GM20431 (cell line): ENCODE results near the gene GYPC.
"Not testable (repeated sequence)": the region's sequence is repeated elsewhere in the genome, so short reads cannot be mapped to it uniquely, and the experiment has no call there.

ENCODE experiments used
- in situ Hi-C: fragments of 300-500 bp; cut with MseI, MboI; formaldehyde crosslinking; loops from one replicate; pipeline ENCODE4 v1.15.0; 2020; ENCODE audit warnings: low sequenced_read_pairs; ENCODE audit not compliant: unreplicated experiment

GYPC gene

GRCh38 chr2:126655500-126656430 is at the start of gene GYPC:
TSS of gene GYPC (plus strand) at chr2:126656158. CDS start at chr2:126656264, 106 bp downstream.
- in situ Hi-C loops = no loop called here

GRCh38 chr2:126614524-126615227 is 41.3 kb upstream of the GYPC start:
- in situ Hi-C loops = no loop called here

- in situ Hi-C loops = no loop called here
Observed at GRCh38 chr2:126616606-126617069, 39.3 kb upstream of the GYPC start.

GRCh38 chr2:126620302-126620701 is 35.7 kb upstream of the GYPC start:
- in situ Hi-C loops = no loop called here

- in situ Hi-C loops = no loop called here
Observed at GRCh38 chr2:126623000-126623399, 33.0 kb upstream of the GYPC start.

GRCh38 chr2:126627643-126628042 is 28.3 kb upstream of the GYPC start:
- in situ Hi-C loops = no loop called here

GRCh38 chr2:126634273-126634861 is 21.6 kb upstream of the GYPC start:
- in situ Hi-C loops = no loop called here

- in situ Hi-C loops = no loop called here
Observed at GRCh38 chr2:126635281-126635680, 20.7 kb upstream of the GYPC start.

GRCh38 chr2:126635736-126636135 is 20.2 kb upstream of the GYPC start:
- in situ Hi-C loops = no loop called here

GRCh38 chr2:126637386-126637785 is 18.6 kb upstream of the GYPC start:
- in situ Hi-C loops = no loop called here

- in situ Hi-C loops = no loop called here
Observed at GRCh38 chr2:126638746-126639145, 17.2 kb upstream of the GYPC start.

GRCh38 chr2:126639276-126639675 is 16.7 kb upstream of the GYPC start:
- in situ Hi-C loops = no loop called here

GRCh38 chr2:126641294-126641693 is 14.7 kb upstream of the GYPC start:
- in situ Hi-C loops = not testable (repeated sequence)

GRCh38 chr2:126642031-126642430 is 13.9 kb upstream of the GYPC start:
- in situ Hi-C loops = no loop called here

GRCh38 chr2:126643431-126643830 is 12.5 kb upstream of the GYPC start:
- in situ Hi-C loops = no loop called here

GRCh38 chr2:126643972-126644371 is 12.0 kb upstream of the GYPC start:
- in situ Hi-C loops = no loop called here

- in situ Hi-C loops = no loop called here
Observed at GRCh38 chr2:126644630-126645191, 11.2 kb upstream of the GYPC start.

GRCh38 chr2:126645211-126645618 is 10.7 kb upstream of the GYPC start:
- in situ Hi-C loops = no loop called here

- in situ Hi-C loops = no loop called here
Observed at GRCh38 chr2:126646026-126646425, 9.9 kb upstream of the GYPC start.

GRCh38 chr2:126647714-126648344 is 8.1 kb upstream of the GYPC start:
- in situ Hi-C loops = not testable (repeated sequence)
